NT2/D1 (cell line): Measurements from ENCODE around the gene EFS.

Experiments
- YY1 ChIP-seq: IDR thresholded peaks from 2 replicates; pipeline ENCODE4 v1.6.1; 2011; ENCODE audit not compliant: insufficient read length, insufficient read depth
- ZNF274 ChIP-seq: IDR thresholded peaks from 2 replicates; pipeline ENCODE4 v1.6.1; 2011; ENCODE audit warnings: mild to moderate bottlenecking, low read depth, low read length

DNA sequence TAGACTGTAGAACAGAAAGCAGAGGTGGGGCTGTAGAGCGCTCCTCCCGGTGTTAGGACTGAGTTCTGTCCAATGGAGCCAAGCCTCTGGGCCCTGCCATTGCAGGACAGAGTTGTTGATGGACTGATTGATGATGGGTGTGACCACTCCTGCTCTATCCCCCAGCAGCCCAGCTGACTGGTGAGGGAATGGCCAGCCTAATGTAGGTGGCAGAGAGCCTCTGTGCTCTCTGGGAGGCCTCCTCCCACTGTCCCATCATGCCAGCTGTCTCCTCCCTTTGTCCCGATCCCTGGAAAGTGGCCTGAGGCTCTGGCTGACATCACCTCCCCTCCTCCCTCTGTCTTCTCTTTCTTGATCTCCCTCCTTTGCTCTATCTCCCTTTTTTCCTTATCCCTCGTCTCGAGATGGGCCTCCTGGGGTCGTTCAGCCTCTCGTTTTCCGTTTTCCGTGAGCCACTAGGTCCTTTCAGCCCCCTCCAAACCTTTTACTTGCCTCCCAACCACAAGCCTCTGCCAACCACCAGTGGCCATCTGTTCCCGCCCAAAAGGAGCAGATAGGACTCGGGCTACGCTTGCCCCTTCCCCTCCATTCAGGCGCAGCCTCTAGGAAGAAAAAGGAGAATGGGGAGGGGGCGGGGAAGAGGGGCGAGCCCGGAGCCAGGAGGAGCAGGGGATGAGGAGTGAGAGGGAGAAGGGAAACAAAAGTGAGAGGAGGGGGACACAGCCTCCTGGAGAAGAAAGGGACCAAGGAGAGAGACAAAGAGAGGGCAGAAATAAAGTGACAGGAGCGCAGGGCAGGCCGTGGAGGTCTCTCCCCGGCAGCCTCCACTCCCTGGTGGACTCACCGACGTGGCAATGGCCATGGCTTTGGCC lies 572 bp downstream of the EFS start:
- TF ChIP-seq YY1: no peak
- no peak for TF ChIP-seq ZNF274
